Smooth muscle cell (in vitro differentiated cells): ENCODE data around the gene DAP. TPM values are rescaled to one million over a fixed set of nuclear protein-coding genes. Genes with fewer than 3 reads are reported as not detected.

Experiments
- DNase-seq: peaks from one replicate; lab custom pipeline; 2025; ENCODE audit not compliant: unreplicated experiment; lab: John Stamatoyannopoulos, UW
- H2AFZ ChIP-seq: fragments of 200-600 bp; sonication (generic); 2 replicates; pipeline ENCODE4 v1.6.0; 2016; ENCODE audit warnings: antibody characterized with exemption, low read depth, mild to moderate bottlenecking
- H3F3A ChIP-seq: fragments of 200-600 bp; sonication (generic); 2 replicates; pipeline ENCODE4 v1.6.0; 2017; ENCODE audit warnings: antibody characterized with exemption, low read depth
- H3K27ac ChIP-seq: fragments of 200-600 bp; sonication (generic); 2 replicates; pipeline ENCODE4 v1.5.1; 2016; ENCODE audit warnings: low read depth, mild to moderate bottlenecking
- H3K27me3 ChIP-seq: fragments of 200-600 bp; sonication (generic); 2 replicates; pipeline ENCODE4 v1.6.1; 2016; ENCODE audit warnings: low read depth, mild to moderate bottlenecking
- H3K36me3 ChIP-seq: fragments of 200-600 bp; sonication (generic); 2 replicates; pipeline ENCODE4 v1.5.1; 2016; ENCODE audit warnings: low read depth
- H3K4me1 ChIP-seq: fragments of 200-600 bp; sonication (generic); 2 replicates; pipeline ENCODE4 v1.5.1; 2016; ENCODE audit warnings: low read depth
- H3K4me2 ChIP-seq: fragments of 200-600 bp; sonication (generic); 2 replicates; pipeline ENCODE4 v1.6.0; 2016; ENCODE audit warnings: mild to moderate bottlenecking
- H3K4me3 ChIP-seq: fragments of 200-600 bp; sonication (generic); 2 replicates; pipeline ENCODE4 v1.5.1; 2016; ENCODE audit warnings: mild to moderate bottlenecking
- H3K79me2 ChIP-seq: fragments of 200-600 bp; sonication (generic); 2 replicates; pipeline ENCODE4 v1.6.0; 2016; ENCODE audit warnings: low read depth, mild to moderate bottlenecking
- H3K9ac ChIP-seq: fragments of 200-600 bp; sonication (generic); 2 replicates; pipeline ENCODE4 v1.6.0; 2016; ENCODE audit warnings: low read depth
- H3K9me3 ChIP-seq: fragments of 200-600 bp; sonication (generic); replicated peaks from 2 replicates; pipeline ENCODE4 v1.5.1; 2016; ENCODE audit warnings: low read depth
- H4K20me1 ChIP-seq: fragments of 200-600 bp; sonication (generic); 2 replicates; pipeline ENCODE4 v1.6.0; 2016; ENCODE audit warnings: low read depth
- CTCF ChIP-seq: fragments of 200-600 bp; sonication (generic); IDR thresholded peaks from 2 replicates; pipeline ENCODE4 v1.5.1; 2017; ENCODE audit warnings: borderline replicate concordance, mild to moderate bottlenecking, antibody characterized with exemption; ENCODE audit not compliant: insufficient read depth, poor library complexity, severe bottlenecking
- WGBS: methylation state at CpG from one replicate; pipeline ENCODE4 v1.1.7; 2016; ENCODE audit warnings: low lambda C conversion rate; 5-methylcytosine and 5-hydroxymethylcytosine counted together
- polyA plus RNA-seq: library from polyadenylated mRNA; unstranded; fragments of >200 nt; fragmentation: Nextera tagmentation; extraction: Ambion mirVana; gene quantifications from 2 replicates; pipeline ENCODE4 v1.2.1, GENCODE V29; 2016
- total RNA-seq: library from RNA; depleted of rRNA; stranded (reverse); fragments of >200 nt; gene quantifications from 2 replicates; pipeline ENCODE4 v1.2.3, GENCODE V29; 2014

The DAP gene
- total and polyA plus RNA-seq, 2 experiments from 2014 or later: 52.3 to 190 TPM

DNA sequence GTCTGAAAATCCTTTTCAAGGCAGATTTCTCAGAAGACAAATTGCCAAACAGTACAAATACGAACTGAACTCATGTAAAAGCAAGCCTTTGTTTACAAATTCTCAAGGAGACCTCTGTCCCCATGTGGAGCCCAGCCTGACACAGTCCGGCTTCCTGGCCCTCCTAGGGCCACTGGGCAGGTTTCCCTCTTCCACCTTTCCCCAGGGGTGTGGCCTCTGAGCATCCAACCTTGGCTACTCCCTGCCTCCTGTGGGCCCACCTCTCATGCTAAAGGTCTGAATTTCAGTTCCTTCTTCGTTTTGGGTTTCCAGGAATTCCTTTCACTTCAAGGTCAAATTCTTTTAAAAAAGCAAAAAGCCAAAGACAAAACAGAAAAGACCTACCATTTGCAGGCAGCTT is 10.1 kb downstream of the DAP start:
- H3K36me3 ChIP-seq: peaks cover 11% of the 10 kb centered on the region
- H3F3A ChIP-seq: no peaks in the 10 kb centered on the region
- H3K79me2 ChIP-seq: peaks cover 73% of the 10 kb centered on the region
- peaks cover 100% of the 10 kb centered on the region for H4K20me1 ChIP-seq
- no peaks in the 10 kb centered on the region for H3K9me3 ChIP-seq
- WGBS: 87% methylated on average over 3 of the region's 3 CpGs
- H3K4me3 ChIP-seq: no peak overlapping the region
- no peak overlapping the region for H3K27ac ChIP-seq
- H2AFZ ChIP-seq: no peak overlapping the region
- H3K9ac ChIP-seq: no peak overlapping the region
- H3K4me2 ChIP-seq: no peak overlapping the region
- no peaks in the 10 kb centered on the region for H3K27me3 ChIP-seq
- TF ChIP-seq CTCF: no peak
- H3K4me1 ChIP-seq: peaks cover under 1% of the 10 kb centered on the region
- no peak for DNase-seq

GRCh38 chr5:10747678-10748622 is 13.1 kb downstream of the DAP start:
- no peak for DNase-seq
- H3K79me2 ChIP-seq: peaks cover 51% of the 10 kb centered on the region
- no peak overlapping the region for H2AFZ ChIP-seq
- H3K4me2 ChIP-seq: no peak overlapping the region
- TF ChIP-seq CTCF: no peak
- H3K27ac ChIP-seq: no peak overlapping the region
- peaks cover 4% of the 10 kb centered on the region for H3F3A ChIP-seq
- no peaks in the 10 kb centered on the region for H3K27me3 ChIP-seq
- no peaks in the 10 kb centered on the region for H3K4me1 ChIP-seq
- peaks cover 20% of the 10 kb centered on the region for H3K36me3 ChIP-seq
- H4K20me1 ChIP-seq: peaks cover 97% of the 10 kb centered on the region
- no peaks in the 10 kb centered on the region for H3K9me3 ChIP-seq
- H3K4me3 ChIP-seq: no peak overlapping the region
- 97% methylated on average over 9 of the region's 9 CpGs for WGBS
- no peak overlapping the region for H3K9ac ChIP-seq

- Histone ChIP-seq H3K27ac (no peak overlapping the region), H4K20me1 (peaks cover 85% of the 10 kb centered on the region), H3K27me3 (no peaks in the 10 kb centered on the region), H3K4me1 (no peaks in the 10 kb centered on the region), H3K36me3 (peaks cover 26% of the 10 kb centered on the region), H3K4me2 (no peak overlapping the region), H2AFZ (no peak overlapping the region), H3F3A (peaks cover 4% of the 10 kb centered on the region), H3K9me3 (no peaks in the 10 kb centered on the region), H3K79me2 (peaks cover 39% of the 10 kb centered on the region), H3K9ac (no peak overlapping the region), H3K4me3 (no peak overlapping the region)
- 95% methylated on average over 6 of the region's 6 CpGs for WGBS
- DNase-seq: no peak
- no peak for TF ChIP-seq CTCF
These were observed 14.3 kb downstream of the DAP start for GRCh38 chr5:10746711-10747110.
